ENCODE measurements around the gene PTPN1.

PTPN1 gene

GRCh38 chr20:50514035-50514337 lies 3.8 kb downstream of the PTPN1 start:
- no peak for TF ChIP-seq POLR2A (IDR thresholded peaks at IDR 0.05; ENCODE audit: low read depth, low read length)
- FAIRE-seq, result no peak
- no peak for DNase-seq (ENCODE audit: insufficient read length, low spot score)

GRCh38 chr20:50514750-50515149 lies 4.6 kb downstream of the PTPN1 start:
- DNase-seq (ENCODE audit: insufficient read length, low spot score) (no peak), FAIRE-seq (no peak)
- TF ChIP-seq POLR2A (IDR thresholded peaks at IDR 0.05; ENCODE audit: low read depth, low read length), result no peak

GRCh38 chr20:50515471-50516106 lies 5.4 kb downstream of the PTPN1 start:
- no peak for TF ChIP-seq POLR2A (IDR thresholded peaks at IDR 0.05; ENCODE audit: low read depth, low read length)
- no peak for DNase-seq (ENCODE audit: insufficient read length, low spot score)
- FAIRE-seq, result no peak

- FAIRE-seq (no peak), DNase-seq (ENCODE audit: insufficient read length, low spot score) (no peak)
- TF ChIP-seq POLR2A (IDR thresholded peaks at IDR 0.05; ENCODE audit: low read depth, low read length), result no peak
These were observed 6.2 kb downstream of the PTPN1 start for GRCh38 chr20:50516180-50516934.

- FAIRE-seq, result no peak
- no peak for TF ChIP-seq POLR2A (IDR thresholded peaks at IDR 0.05; ENCODE audit: low read depth, low read length)
- no peak for DNase-seq (ENCODE audit: insufficient read length, low spot score)
These were observed 7.0 kb downstream of the PTPN1 start for GRCh38 chr20:50516935-50517816.

GRCh38 chr20:50517817-50518154 lies 7.6 kb downstream of the PTPN1 start:
- FAIRE-seq (no peak), DNase-seq (ENCODE audit: insufficient read length, low spot score) (no peak)
- TF ChIP-seq POLR2A (IDR thresholded peaks at IDR 0.05; ENCODE audit: low read depth, low read length), result no peak

GRCh38 chr20:50518270-50518721 lies 8.1 kb downstream of the PTPN1 start:
- FAIRE-seq, result no peak
- no peak for TF ChIP-seq POLR2A (IDR thresholded peaks at IDR 0.05; ENCODE audit: low read depth, low read length)
- DNase-seq (ENCODE audit: insufficient read length, low spot score), result no peak

- FAIRE-seq (no peak), DNase-seq (ENCODE audit: insufficient read length, low spot score) (no peak)
- TF ChIP-seq POLR2A (IDR thresholded peaks at IDR 0.05; ENCODE audit: low read depth, low read length), result no peak
These were observed 9.0 kb downstream of the PTPN1 start for GRCh38 chr20:50519036-50519762.

GRCh38 chr20:50520222-50520880 lies 10.2 kb downstream of the PTPN1 start:
- DNase-seq (ENCODE audit: insufficient read length, low spot score), result no peak
- FAIRE-seq, result no peak
- TF ChIP-seq POLR2A (IDR thresholded peaks at IDR 0.05; ENCODE audit: low read depth, low read length), result no peak

GRCh38 chr20:50521221-50522052 lies 11.3 kb downstream of the PTPN1 start:
- DNase-seq (ENCODE audit: insufficient read length, low spot score), result no peak
- TF ChIP-seq POLR2A (IDR thresholded peaks at IDR 0.05; ENCODE audit: low read depth, low read length), result no peak
- FAIRE-seq, result no peak

- FAIRE-seq, result no peak
- TF ChIP-seq POLR2A (IDR thresholded peaks at IDR 0.05; ENCODE audit: low read depth, low read length), result no peak
- DNase-seq (ENCODE audit: insufficient read length, low spot score), result no peak
These were observed 12.0 kb downstream of the PTPN1 start for GRCh38 chr20:50522053-50522674.

GRCh38 chr20:50523552-50524167 lies 13.5 kb downstream of the PTPN1 start:
- no peak for DNase-seq (ENCODE audit: insufficient read length, low spot score)
- TF ChIP-seq POLR2A (IDR thresholded peaks at IDR 0.05; ENCODE audit: low read depth, low read length), result no peak
- FAIRE-seq, result no peak

All from H54 (cell line).